Activated naive CD4-positive, alpha-beta T cell treated with anti-CD3 and anti-CD28 coated beads, Interleukin-2, amount 10 ng/mL, durations not matched to agents 7 days and 5 days (primary cell): ENCODE results near the gene ZBTB5.
"Not testable (repeated sequence)": the region's sequence is repeated elsewhere in the genome, so short reads cannot be mapped to it uniquely, and the experiment has no call there.

Experiments used
- CTCF ChIA-PET: fragments of 350-600 bp; sonication (Branson Sonifier 250); formaldehyde crosslinking; loops from one replicate; lab custom pipeline; 2021; ENCODE audit warnings: antibody characterized with exemption; lab: Charles Lee
- DNase-seq: peaks from one replicate; pipeline ENCODE4 v3.0.0-alpha.2; 2020
- H3K27ac Mint-ChIP-seq: one replicate; pipeline ENCODE4 v1.8.0; 2021; ENCODE audit warnings: mild to moderate bottlenecking, moderate library complexity, mixed read lengths
- H3K27me3 Mint-ChIP-seq: one replicate; pipeline ENCODE4 v1.8.0; 2021; ENCODE audit warnings: mild to moderate bottlenecking, mixed read lengths
- H3K36me3 Mint-ChIP-seq: one replicate; pipeline ENCODE4 v1.8.0; 2021; ENCODE audit warnings: mixed read lengths
- H3K4me1 Mint-ChIP-seq: one replicate; pipeline ENCODE4 v1.8.0; 2021; ENCODE audit warnings: mixed read lengths
- H3K4me3 Mint-ChIP-seq: one replicate; pipeline ENCODE4 v1.8.0; 2021; ENCODE audit warnings: mild to moderate bottlenecking, moderate library complexity, mixed read lengths
- H3K9me3 Mint-ChIP-seq: one replicate; pipeline ENCODE4 v1.8.0; 2021; ENCODE audit warnings: mixed read lengths

Gene ZBTB5

DNA sequence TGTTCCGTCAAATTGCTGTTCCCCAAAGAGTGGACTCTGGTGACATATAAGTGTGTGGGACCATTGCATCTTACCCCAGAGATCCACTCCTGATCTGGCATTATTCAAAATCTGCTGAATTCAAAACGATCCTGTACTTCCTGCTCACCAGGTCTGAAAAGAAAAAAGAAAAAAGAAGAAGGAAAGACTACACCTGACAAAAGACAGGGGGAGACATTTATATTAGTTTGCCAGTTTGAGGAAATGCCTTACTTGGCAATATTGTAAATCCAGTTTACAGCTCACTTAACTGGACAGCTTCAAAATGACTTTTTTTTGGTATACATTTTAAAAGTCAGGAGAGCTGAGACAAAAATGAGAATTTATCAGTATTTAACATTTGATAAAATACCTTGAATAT, 57.8 kb downstream of the ZBTB5 start:
- Mint-ChIP-seq H3K4me3 (no peak overlapping the region), H3K36me3 (no peaks in the 10 kb centered on the region), H3K9me3 (no peaks in the 10 kb centered on the region), H3K27me3 (peaks cover 4% of the 10 kb centered on the region), H3K27ac (no peak overlapping the region), H3K4me1 (peaks cover 7% of the 10 kb centered on the region)
- no peak for DNase-seq
- CTCF ChIA-PET = interaction anchor here (0.6 to 2.0 kb wide), 4 partner anchors 9 to 286 kb away, joined by 4 to 9 read pairs (median 4); no protein-coding TSS in a partner anchor

DNA sequence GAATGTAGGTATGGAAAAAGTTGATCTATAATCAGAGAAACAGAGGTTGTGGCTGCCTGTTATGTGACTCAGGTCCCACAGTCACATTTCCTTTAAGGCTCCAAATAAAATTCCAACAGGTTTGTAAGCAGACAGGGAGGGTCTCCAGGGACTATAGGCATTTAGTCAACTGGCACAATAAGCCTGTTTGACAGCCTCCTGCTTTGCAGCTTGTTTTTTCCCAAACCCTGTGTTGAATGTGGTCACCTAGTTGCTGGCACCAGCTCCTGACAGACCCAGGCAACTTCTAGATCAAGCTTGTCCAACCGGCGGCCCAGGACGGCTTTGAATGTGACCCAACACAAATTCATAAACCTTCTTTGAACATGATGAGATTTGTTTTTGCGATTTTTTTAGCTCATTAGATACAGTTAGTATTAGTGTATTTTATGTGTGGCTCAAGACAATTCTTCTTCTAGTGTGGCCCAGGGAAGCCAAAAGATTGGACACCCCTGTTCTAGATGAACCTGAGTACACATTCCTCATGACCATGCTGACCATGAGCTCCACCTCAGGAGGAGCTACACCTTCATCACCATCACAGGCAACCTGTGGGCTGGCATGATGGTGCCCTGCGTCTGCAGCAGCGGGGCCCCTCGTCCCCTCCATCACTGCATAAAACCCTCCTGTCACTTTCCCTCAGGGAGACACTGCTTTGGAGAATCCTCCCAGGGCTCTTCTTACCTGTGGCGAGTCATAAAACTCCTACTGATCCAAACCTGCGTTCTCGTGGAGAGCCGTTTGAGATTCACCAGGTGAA, 58.4 kb downstream of the ZBTB5 start:
- Mint-ChIP-seq H3K36me3 (no peaks in the 10 kb centered on the region), H3K4me1 (peaks cover 7% of the 10 kb centered on the region), H3K27me3 (peaks cover 4% of the 10 kb centered on the region), H3K9me3 (no peaks in the 10 kb centered on the region), H3K4me3 (no peak overlapping the region), H3K27ac (no peak overlapping the region)
- CTCF ChIA-PET = interaction anchor here (0.6 to 2.0 kb wide), 4 partner anchors 9 to 287 kb away, joined by 4 to 9 read pairs (median 4); no protein-coding TSS in a partner anchor
- DNase-seq = no peak

DNA sequence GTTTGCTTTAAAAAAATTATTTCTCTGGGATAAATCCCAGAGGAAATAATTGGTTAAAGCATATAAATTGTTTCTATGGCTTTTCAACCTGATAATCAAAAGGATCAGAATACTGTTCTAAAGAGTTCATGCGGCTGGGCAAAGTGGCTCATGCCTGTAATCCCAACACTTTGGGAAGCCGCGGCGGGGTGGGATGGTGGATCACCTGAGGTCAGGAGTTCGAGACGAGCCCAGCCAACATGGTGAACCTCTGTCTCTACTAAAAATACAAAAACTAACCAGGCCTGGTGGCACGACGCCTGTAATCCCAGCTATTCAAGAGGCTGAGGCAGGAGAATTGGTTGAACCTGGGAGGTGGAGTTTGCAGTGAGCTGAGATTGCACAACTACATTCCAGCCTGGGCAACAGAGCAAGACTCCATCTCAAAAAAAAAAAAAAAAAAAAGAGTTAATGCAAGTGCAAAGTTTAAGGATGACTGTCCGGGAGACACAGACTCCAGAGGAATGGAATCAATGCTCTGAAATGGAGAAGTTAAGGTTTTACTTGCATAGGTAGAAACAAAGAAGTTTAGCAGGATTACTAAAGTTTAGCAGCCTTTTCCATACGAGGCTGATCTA, 59.4 kb downstream of the ZBTB5 start:
- Mint-ChIP-seq H3K9me3 (no peaks in the 10 kb centered on the region), H3K4me3 (no peak overlapping the region), H3K27ac (no peak overlapping the region), H3K4me1 (peaks cover 7% of the 10 kb centered on the region), H3K36me3 (no peaks in the 10 kb centered on the region), H3K27me3 (peaks cover 4% of the 10 kb centered on the region)
- CTCF ChIA-PET = interaction anchor here (0.7 kb wide), 1 partner anchor 48 kb away, joined by 4 read pairs; no protein-coding TSS in a partner anchor
- no peak for DNase-seq

DNA sequence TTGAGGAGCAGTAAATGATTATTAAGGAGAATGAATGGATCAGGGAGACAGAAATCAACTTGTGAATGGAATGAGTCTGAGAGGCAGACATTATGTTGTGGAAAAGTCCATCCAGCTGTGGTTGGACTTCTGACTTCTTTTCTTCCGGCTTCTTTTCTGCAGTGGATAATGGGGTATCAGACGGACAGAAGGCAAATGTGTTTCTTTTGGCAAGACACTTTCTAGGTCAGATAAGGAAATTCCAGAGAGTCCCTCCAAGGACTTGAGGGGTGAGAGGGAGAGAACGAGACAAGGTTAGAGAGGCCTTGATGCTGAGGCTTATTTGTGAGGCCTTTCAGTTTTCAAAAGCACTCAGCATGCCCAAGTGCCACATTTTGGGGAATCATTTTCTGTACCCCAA, 59.9 kb downstream of the ZBTB5 start:
- H3K4me3 Mint-ChIP-seq = no peak overlapping the region
- DNase-seq = no peak
- H3K9me3 Mint-ChIP-seq = no peaks in the 10 kb centered on the region
- H3K27ac Mint-ChIP-seq = no peak overlapping the region
- peaks cover 7% of the 10 kb centered on the region for H3K4me1 Mint-ChIP-seq
- CTCF ChIA-PET = interaction anchor here (0.7 kb wide), 1 partner anchor 49 kb away, joined by 4 read pairs; no protein-coding TSS in a partner anchor
- H3K27me3 Mint-ChIP-seq = peaks cover 4% of the 10 kb centered on the region
- H3K36me3 Mint-ChIP-seq = no peaks in the 10 kb centered on the region

DNA sequence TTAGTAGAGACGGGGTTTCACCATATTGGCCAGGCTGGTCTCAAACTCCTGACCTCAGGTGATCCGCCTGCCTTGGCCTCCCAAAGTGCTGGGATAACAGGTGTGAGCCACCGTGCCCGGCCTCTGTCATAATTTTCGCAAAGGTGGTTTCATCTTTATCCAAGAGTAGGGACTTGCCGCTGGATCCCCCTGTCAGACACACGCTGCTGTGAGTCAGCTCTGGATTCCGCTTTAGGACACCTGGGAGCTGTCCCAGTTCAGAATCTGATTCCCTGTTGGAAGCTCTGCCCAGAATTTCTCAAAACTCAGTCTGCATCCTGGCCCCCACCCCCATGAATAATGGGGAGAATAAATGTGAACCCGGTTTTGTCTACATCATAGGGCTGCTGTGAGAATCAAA, 60.7 kb downstream of the ZBTB5 start:
- CTCF ChIA-PET = no interaction called here
- H3K4me3 Mint-ChIP-seq = no peak overlapping the region
- no peak overlapping the region for H3K27ac Mint-ChIP-seq
- peaks cover 8% of the 10 kb centered on the region for H3K27me3 Mint-ChIP-seq
- H3K9me3 Mint-ChIP-seq = no peaks in the 10 kb centered on the region
- no peak for DNase-seq
- peaks cover 7% of the 10 kb centered on the region for H3K4me1 Mint-ChIP-seq
- H3K36me3 Mint-ChIP-seq = no peaks in the 10 kb centered on the region

DNA sequence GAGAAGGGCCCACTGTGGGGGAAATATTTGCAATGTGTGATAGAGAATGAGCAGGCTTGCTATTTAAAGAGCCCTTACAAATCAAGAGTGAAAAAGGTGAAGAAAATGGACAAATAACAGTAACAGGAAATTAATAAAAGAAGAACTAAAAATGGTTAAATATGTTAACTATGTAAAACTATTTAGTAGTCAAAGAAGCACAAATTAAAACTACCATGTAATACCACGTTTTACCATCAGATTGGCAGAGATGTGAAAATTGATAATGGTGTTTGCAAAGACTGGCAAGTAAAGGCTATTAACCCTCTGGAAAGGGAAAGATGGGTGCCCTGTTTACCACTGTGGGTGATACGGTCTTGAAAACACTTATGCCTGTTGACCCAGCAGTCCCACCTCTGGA, 65.9 kb downstream of the ZBTB5 start:
- no peaks in the 10 kb centered on the region for H3K36me3 Mint-ChIP-seq
- DNase-seq = no peak
- H3K27me3 Mint-ChIP-seq = peaks cover 12% of the 10 kb centered on the region
- CTCF ChIA-PET = interaction anchor here (0.9 kb wide), 1 partner anchor 13 kb away, joined by 5 read pairs; no protein-coding TSS in a partner anchor
- no peak overlapping the region for H3K27ac Mint-ChIP-seq
- H3K9me3 Mint-ChIP-seq = no peaks in the 10 kb centered on the region
- no peaks in the 10 kb centered on the region for H3K4me1 Mint-ChIP-seq
- H3K4me3 Mint-ChIP-seq = no peak overlapping the region

DNA sequence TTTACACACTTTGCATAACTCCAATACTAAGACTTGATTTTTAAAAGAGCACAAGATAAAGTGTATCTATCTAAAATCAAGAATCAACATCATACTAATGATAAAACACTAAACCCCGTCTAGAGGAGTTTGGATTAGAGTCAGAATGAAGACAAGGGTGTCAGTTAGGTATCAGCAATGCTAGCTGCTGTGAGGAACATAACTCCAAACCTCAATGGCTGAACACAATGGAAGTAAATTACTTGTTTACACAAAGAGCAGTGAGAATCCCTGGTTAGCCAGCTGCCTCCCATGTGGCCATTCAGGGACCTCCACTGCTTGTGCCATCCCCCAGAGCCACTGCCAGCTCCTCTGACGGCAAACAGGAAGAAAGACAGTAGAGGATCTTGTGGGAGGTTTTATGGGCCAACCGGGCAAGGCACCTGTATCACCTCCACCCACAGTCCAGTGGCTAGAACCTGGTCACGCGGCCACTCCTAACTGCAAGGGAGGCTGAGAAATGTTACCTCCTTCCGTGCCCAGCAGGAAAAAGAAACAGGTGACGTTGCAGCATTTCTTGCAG, 66.7 kb downstream of the ZBTB5 start:
- CTCF ChIA-PET = interaction anchor here (0.6 kb wide), 1 partner anchor 17 kb away, joined by 3 read pairs; no protein-coding TSS in a partner anchor
- Mint-ChIP-seq H3K4me1 (no peaks in the 10 kb centered on the region), H3K4me3 (no peak overlapping the region), H3K9me3 (no peaks in the 10 kb centered on the region), H3K27ac (no peak overlapping the region), H3K27me3 (peaks cover 12% of the 10 kb centered on the region), H3K36me3 (no peaks in the 10 kb centered on the region)
- DNase-seq = no peak

DNA sequence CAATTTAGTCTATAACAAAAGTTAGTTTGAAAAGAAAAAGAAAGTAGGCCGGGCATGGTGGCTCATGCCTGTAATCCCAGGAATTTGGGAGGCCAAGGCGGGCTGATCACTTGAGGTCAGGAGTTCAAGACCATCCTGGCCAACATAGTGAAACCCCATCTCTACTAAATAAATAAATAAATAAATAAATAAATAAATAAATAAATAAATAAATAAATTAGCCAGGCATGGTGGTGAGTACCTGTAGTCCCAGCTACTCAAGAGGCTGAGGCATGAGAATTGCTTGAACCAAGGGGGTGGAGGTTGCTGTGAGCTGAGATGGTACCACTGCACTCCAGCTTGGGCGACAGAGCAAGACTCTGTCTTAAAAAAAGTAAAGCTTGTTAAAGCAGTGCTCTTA, 67.3 kb downstream of the ZBTB5 start:
- not testable (repeated sequence) for H3K4me3 Mint-ChIP-seq, H3K9me3 Mint-ChIP-seq, H3K4me1 Mint-ChIP-seq, H3K36me3 Mint-ChIP-seq, H3K27ac Mint-ChIP-seq, DNase-seq
- peaks cover 12% of the 10 kb centered on the region for H3K27me3 Mint-ChIP-seq
- CTCF ChIA-PET = interaction anchor here (0.6 kb wide), 1 partner anchor 17 kb away, joined by 3 read pairs; no protein-coding TSS in a partner anchor

DNA sequence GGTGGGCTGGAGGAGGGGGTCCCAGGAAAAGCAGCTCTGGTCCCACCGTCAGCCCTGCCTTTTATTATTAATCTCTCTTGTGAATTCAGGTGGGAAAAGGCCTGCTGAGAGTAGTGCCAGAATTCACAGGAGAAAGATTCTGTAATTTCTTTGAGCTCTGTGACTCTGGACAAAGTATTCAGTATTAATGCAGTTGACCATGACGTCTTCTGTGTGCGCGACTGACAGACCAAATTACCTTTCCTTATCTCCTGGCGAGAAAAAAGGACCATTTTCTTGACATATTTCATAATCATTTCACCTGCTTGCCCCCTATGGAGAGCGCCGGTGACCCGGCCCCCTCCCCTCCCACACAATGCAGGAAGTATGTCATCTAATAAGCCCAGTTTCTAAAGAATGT, 69.6 kb downstream of the ZBTB5 start:
- DNase-seq = no peak
- H3K4me3 Mint-ChIP-seq = no peak overlapping the region
- CTCF ChIA-PET = no interaction called here
- H3K27ac Mint-ChIP-seq = no peak overlapping the region
- H3K27me3 Mint-ChIP-seq = peaks cover 12% of the 10 kb centered on the region
- H3K9me3 Mint-ChIP-seq = no peaks in the 10 kb centered on the region
- no peaks in the 10 kb centered on the region for H3K36me3 Mint-ChIP-seq
- H3K4me1 Mint-ChIP-seq = no peaks in the 10 kb centered on the region

DNA sequence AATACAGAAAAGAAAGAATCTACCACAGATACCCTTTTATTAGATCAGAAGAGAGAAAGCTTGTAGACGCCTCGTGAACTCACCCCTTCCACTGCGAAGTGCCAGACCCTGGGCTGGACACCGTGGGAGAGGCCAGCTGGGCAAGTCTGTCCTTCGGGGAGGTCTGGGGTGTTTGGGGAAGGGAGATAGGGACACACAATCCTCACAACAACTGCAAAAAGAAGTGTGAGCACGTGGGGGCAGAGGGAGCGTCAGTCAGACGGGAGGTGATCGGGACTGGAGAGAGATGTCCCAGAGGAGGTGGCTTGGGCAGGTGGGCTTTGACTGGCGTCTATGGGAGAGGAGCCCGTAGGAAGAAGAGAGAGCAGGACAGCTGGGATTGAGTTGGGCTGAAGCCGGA, 70.0 kb downstream of the ZBTB5 start:
- H3K9me3 Mint-ChIP-seq = no peaks in the 10 kb centered on the region
- CTCF ChIA-PET = no interaction called here
- peaks cover 12% of the 10 kb centered on the region for H3K27me3 Mint-ChIP-seq
- H3K36me3 Mint-ChIP-seq = no peaks in the 10 kb centered on the region
- no peak for DNase-seq
- no peak overlapping the region for H3K27ac Mint-ChIP-seq
- no peaks in the 10 kb centered on the region for H3K4me1 Mint-ChIP-seq
- no peak overlapping the region for H3K4me3 Mint-ChIP-seq

DNA sequence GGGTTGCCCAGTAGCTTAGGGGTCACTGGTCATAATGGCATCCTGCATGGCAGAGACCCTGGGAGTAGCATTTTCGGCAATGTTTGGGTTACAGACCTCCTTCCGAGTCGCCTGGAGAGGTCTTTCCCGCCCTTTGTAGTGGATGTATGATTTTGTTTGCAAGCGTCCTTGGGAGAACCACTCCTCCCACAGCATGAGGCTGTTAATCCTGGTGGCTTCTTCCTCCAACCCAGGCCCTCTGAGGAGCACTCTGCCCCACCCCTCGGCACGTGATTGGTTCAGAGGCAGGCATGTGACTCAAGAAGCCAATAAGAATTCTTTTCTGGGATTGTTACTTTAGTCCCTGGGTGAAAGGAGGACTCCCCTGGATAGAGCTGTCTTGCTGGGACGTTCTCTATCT, 73.0 kb downstream of the ZBTB5 start:
- no peak for DNase-seq
- Mint-ChIP-seq H3K9me3 (no peaks in the 10 kb centered on the region), H3K4me3 (no peak overlapping the region), H3K27me3 (peaks cover 4% of the 10 kb centered on the region), H3K4me1 (no peaks in the 10 kb centered on the region), H3K27ac (no peak overlapping the region), H3K36me3 (no peaks in the 10 kb centered on the region)
- CTCF ChIA-PET = interaction anchor here (0.9 to 3.9 kb wide), 5 partner anchors 15 to 519 kb away, joined by 3 to 13 read pairs (median 5); no protein-coding TSS in a partner anchor

DNA sequence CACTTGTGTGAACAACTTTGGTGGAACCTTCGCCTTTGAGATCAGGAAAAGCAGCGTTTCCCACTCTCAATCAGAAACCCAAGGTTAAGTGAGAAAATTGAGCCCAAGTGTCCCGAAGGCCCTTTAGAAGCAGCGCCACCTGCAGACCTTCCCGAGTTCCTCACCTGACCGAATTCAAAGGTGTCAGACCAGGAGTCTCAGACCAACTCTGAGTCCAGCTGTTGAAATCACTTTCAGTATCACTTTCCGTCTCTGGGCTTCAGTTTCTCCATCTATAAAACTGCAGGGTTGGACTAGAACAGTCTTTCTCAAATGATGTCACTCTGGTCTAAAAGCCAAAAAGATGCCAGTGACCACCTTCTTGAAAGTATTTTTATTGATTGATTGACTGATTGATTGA, 74.5 kb downstream of the ZBTB5 start:
- no peak overlapping the region for H3K27ac Mint-ChIP-seq
- H3K27me3 Mint-ChIP-seq = peaks cover 4% of the 10 kb centered on the region

More for the DNA sequence above, 74.5 kb downstream of the ZBTB5 start:
- DNase-seq = peak; percentile 59
- Mint-ChIP-seq H3K4me3 (no peak overlapping the region), H3K36me3 (no peaks in the 10 kb centered on the region), H3K4me1 (no peaks in the 10 kb centered on the region), H3K9me3 (no peaks in the 10 kb centered on the region)
- CTCF ChIA-PET = interaction anchor here (1.4 to 3.9 kb wide), 4 partner anchors 21 to 517 kb away, joined by 3 to 13 read pairs (median 5); no protein-coding TSS in a partner anchor
